DMS 273 (cell line): ENCODE results near the gene GNAZ.

Experiments used
- DNase-seq: peaks from one replicate; lab custom pipeline; 2025; ENCODE audit not compliant: unreplicated experiment; lab: John Stamatoyannopoulos, UW

GNAZ gene

DNA sequence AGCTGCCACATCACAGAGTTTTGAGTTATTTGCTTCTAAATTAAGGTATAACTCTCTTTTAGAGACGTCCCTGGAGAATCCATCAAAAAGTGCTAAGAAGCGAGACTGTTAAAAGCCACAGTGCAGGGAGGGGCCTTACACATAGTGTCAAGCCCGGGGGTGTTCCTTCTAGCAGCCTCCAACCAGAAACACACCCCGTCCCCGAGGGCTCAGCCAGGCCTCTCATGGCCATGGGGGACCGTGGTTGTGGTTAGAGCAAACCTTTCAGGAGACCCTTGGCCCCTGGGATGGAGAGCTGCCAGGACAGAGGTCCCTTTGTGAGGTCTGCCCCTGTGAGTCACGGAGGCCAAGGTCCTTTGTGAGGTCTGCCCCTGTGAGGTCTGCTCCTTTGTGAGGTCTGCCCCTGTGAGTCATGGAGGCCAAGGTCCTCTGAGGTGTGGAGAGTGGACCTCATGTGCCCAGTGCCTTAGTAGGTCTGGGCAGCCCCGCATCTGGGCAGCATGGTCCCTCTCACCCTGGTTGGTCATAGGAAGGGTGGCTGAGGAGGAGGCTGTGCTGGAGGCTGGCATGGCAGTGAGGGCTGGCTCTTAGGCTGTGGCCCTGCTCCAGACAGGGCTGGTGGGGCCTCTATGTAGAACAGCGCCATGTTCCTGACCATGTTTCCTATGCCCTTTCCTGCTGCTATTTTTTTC is 5.4 kb downstream of the GNAZ start:
- DNase-seq: no peak

DNA sequence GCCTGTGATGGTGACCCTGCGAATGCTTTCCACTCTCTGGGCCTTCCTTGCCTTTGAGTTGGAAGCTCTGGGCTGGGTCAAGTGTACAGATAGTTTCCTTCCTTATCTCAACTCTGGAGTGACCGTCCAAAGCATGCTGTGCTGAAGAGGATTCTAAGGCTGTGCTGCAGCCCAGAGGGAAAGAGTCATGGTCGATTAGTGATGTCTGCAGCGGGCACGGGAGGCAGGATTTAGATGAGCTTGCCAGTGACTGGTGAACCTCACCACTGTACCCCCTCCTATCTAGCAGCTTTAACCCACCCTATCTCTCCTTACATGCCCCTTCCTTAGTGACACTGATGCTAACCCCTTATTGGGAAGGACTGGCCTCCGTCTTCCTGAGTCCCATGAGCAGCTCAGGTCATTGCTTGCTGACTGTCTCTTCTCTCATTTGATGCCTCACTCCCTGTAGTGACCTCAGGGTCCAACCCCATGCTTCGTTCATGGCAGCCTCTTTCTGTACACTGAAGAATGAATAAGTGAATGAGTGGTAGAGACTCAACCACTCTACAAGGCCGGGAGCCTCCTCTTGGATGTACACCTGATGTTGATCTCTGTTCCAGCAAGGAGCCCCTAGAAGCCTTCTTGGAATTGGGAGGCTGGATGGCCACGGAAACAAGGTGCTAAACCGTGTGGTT is 6.7 kb downstream of the GNAZ start:
- no peak for DNase-seq

DNA sequence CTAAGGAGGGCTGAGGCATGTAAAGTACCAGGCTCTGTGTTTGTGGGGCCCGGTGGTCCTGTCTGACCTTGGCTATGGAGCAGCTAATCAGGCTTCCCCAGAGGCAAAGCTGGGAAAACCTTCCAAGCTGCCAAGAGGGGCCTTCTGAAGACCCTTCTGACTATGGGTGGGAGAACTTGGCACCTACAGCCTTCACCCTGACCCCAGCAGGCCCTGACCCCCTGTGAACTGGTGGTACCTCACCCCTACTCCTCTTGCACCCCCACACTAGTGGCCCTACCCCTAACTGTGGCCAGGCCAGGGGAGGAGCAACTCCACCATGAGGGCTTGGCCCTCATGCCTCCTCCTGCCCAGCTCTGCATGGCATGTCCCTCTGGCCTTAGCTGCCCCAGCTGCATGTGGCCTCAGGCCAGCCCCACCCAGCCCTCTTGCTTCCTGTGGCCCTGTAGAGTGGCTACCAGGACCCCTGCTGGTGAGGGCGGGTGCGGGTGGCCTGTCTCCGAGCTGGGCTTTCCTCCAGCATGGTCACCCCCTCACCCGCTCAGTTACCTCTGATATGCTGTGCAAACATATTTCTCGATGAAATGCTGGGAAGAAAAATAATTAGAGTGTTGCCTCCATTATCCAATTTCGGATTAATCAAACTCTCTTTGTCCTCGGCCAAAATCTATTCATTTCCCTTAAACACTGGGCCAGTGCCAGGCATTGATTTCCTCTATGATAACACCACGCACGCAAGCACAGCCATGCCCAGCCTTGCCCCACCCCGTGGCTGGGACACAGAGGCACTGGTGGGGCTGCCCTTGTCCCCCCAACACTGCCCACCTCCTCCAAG is 7.5 kb downstream of the GNAZ start:
- DNase-seq: no peak

DNA sequence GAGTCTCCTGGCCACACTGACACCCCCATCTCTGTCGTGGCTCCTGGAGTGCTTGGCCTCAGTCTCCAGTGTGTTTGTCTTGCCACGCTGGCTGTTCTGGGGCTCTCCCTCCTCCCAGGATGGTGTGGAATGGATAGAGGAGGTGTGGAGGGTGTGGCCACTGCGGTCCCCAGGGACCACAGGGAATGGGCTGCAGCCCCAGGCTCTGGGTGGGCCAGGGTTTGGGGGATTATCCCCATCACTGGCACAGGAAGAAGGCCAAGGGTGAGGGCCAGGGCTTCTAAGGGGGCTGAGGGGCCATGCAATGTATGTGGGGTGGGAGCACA is 8.1 kb downstream of the GNAZ start:
- no peak for DNase-seq

DNA sequence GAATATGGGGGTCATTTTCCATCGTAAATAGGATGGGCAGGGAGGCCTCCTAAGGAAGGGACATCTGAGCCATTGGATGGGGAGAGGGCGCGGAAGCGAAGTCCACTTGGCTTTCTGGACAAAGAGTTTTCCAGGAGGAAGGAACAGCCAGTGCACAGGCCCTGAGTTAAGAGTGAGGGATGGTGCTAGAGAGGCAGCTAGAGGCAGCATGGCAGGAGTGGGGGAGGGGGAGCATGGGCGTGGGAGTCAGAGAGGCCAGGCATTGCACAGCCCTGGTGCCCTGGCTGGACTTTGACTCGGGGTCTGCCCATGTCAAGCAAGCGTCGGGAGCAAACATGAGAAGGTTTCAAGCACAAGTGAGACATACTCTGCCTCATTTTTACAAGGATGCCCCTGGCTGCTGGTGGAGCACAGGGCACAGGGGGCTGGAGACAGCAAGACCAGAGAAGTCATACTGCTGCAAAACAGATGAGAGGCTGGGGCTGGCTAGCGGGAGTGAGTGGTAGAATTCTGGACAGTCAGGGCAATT is 9.0 kb downstream of the GNAZ start:
- no peak for DNase-seq

DNA sequence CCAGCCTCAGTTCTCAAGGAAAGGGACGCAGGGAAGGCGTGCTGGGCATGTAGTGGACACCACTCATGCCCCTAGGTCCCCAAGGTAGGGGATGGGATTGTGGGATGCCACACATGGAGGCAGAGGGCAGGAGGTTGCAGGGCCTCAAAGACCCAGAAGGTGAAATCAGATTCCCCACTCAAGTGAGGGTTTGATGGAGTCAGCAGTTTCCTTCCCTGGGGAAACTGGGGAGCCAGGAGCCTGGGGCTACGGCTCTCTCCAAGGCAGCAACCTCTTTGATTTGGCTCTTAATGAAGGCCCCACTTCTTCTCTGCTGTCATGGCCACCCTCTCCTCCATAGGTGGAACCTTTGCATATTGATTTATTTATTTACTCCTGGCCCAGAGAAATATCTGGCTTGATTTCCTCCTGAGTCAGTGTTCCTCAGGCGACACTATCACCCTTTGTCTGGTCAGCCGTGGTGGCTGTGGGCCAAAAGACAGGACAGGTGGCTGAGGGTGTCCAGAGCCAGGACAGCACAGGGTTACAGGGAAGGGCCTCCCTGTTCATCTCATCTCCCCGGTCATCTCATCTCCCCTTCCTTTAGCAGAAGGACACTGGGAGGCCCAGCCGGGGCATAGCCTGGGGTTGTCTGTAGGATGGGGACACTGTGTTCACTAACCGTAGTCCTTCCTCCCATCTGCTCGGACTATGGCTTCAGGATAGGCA is 9.6 kb downstream of the GNAZ start:
- no peak for DNase-seq

DNA sequence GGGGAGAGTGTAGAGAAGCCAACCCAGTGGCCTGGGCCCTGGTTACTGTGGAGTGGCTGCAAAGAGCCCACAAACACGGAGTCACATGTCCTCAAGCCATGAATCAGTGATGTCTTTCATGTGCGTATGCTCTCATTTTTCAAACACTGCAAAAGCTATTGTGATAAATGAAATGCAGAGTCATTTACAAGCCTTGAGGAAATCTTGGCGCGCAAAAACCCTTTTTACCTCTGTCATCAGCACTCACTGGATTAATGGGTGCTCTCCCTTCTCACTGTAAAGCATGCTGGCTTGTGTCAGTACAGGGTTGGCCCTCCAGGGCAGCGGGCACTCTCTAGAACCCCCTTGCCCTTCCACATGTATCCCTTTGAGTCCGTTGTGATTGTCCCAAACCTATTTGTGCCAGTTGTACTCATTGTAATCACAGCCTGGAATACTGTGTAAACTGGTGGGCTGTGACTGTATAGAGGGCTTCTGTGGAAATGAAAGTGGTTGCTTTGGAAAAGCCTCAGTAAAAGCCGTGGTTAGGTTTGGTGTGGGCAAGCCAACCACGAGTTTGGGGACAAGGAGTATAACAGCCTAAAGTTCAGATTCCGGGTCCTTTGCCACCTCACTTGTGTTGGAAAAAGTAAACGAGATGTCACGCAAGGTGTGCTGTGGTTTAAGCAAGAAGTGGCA is 10.4 kb downstream of the GNAZ start:
- DNase-seq: no peak

DNA sequence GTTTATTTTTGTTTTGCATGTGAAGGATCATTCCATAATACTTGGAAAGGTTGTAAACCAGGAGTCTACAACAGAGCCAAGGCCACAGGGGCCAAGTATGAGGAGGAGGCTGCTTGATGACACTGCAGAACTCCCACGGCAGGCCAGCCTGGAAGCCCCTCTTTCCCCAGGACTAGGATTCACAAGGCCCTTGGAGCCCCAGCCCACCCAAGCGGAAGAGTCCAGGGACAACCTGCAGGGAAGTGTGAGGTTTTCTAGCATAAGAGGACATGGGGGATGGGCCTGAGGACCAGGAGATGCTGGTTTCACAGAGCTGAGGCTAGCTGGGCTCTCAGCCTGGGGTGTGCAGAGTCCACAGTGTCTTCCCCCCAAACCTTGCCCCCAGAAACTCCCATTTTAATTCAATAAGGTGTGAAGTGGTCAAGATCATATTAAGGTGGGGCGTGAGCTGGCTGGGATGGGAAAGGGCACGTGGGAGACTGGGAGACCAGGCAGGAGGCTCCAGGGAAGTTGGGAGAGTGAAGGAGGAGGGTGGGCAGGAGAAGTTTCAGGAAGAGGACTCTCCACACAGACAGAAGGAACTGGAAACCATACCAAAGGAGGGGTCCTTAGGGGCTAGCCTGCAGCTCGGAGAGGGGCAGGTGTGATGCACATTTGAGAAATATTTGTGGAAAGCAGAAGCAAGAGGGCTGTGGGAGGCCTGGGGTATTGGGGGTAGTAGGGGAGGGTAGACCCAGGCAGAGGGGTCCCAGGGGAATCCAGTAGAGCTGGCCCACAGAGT is 12.4 kb downstream of the GNAZ start:
- no peak for DNase-seq

DNA sequence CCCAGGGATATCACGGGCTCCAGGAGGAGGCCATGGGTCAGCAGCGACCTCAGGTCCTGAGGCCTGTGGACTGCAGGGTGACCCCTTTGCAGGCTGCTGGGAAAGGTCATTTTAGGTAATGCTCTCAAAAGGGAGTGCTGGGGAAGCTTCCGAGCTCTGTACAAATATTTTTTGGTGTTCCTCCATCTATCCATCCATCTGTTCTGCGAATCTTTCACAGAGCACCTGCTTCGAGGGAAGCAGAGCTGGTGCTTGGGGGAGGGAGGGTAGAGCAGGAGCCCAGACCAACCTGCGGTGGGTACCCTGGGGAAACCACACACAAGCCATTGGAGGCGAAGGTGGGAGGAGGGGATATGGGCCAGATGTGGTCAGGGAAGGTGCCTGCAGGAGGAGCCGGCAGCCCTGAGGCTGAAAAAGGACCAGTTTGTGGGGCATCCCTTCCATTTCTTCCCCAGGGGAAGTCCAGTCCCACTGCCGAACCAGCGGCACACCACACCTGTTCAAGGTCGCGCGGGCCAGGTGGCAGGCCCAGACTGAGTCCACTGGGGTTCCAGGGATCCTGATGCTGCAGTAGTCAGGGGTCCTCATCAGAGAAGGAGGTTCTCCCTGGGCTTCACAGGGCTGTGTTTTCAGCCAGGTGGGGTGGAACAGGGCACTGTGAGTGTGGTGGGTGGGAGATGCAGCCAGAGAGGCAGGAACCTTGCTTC is 13.1 kb downstream of the GNAZ start:
- no peak for DNase-seq

DNA sequence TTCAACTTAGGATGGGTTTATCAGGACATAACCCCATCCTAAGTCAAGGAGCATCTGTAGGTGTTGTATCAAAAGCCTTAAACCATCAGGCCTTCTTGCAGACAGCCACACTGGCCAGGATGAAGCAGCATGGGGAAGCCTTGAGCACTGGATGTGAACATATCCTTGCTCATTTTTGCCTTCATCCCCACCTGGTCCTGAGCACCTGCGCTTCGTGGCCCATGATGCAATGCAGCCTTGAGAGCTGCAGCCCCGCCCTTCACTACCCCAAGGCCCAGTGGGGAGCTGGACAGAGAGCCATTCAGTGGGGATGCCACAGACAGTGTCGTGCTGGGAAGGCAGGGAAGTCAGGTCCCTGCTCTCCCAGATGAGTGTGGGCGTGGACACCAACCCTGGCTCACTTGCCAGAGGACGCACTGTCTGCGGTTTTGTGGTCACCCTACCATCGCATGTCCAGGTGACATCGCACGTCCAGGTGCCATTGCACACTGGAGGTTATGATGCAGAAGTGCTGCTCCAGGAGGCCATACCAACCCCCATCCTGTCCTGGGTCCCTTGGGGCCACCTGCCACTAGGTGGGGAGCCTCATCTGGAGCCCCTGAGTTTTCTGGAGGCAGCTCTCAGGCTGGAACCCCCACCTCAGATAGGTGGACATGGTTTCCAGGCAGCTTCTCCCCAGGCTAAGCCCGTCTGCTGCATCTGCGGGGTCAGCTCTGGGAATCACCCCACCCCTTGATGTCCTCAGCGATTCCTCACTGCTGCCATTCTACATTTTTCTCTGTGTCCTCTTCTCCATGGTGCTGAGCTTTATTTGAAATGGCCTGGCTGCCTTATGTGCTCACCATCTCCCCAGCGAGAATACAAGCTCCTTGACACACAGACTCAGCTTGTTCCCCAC is 14.4 kb downstream of the GNAZ start:
- no peak for DNase-seq

DNA sequence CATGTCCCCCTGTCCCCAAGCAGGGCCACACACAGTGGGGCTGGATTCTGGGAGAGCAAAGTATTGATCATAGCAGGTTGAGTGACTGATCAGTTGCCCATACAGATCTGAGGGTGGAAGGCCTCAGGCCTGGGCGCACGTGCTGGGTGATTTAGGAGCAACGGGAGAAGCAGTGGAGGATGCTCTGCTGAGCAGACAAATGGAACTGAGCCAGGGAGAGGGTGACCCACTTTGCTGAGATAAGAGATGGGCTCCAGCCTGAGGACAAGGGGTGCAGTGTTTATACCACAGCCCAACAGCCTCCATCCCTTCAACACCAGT is 15.0 kb downstream of the GNAZ start:
- no peak for DNase-seq

DNA sequence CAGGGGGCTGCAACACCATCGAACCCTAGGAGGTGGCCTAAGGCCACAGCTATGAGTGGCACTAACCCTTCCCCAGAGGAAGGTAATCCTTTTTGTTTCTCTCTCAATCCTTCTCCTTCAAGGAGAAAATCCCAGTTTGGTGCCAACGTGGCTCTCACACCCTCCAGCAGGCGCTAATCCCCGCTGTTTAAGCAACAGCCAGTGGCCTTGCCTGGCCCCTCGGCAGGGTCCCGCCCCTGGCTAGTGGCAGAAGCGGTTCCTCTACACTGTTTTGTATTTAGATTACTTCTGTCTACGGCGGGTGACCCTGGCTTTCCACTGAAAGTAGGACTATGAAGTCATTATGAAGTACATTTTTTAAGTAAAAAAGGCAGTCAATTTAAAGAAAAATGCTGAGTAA is 15.5 kb downstream of the GNAZ start:
- DNase-seq: no peak

DNA sequence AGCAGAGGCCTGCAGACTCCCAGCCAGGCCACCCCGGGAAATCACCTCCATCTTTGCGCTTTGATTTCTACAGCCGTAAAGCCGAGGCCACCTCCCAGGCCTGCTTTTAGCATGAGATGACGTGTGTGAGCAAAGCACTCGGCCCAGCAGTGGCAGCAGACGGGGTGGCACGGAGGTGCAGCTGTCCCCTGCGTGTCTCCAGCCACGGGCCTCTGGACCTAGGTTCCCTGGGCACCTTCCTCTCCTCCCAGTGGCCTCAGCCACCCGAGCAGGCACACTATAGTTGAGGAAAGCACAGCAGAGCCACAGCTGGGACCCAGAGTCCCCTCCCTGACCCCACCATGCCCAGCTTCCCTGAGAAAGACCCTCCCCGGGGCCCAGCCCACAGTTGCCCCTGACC is 15.9 kb downstream of the GNAZ start:
- no peak for DNase-seq

DNA sequence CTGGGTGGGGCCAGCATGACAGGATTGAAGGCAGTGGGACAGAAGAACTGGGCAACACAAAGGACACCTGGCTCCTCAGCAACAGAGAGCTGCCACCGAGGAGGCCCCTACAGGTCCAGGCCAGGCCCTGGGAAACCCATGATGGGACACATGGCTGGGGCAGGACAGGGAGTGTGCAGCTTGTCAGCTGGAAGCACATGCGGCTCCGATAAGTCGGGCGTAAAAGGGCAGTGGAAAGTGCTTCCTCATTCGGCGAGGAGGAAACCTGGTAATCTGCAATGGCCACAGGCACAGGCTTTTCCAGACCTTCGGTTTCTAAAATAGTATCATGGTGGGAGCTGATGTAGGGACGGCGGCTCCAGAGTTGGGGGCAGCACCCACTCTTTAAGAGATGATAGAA is 16.5 kb downstream of the GNAZ start:
- no peak for DNase-seq

DNA sequence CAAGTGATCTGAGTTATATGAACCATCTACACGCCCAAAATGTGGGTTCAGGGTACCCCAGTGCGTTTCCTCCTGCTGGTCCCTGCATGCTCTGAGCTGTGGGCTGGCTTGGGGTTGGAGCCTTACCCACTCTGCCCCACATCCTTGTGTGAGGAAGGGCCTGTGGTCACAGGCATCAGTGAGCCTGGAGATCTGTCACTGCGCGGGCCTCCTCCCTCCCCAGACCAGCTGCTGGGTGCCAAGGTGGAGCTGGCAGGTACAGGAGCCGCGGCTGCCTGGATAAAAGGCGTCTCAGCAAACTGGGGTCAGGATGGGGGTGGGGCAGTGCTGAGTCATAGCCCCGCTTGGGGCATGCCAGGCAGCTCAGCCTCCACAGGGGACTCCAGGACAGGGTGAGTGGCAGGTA is 17.9 kb downstream of the GNAZ start:
- DNase-seq: no peak

DNA sequence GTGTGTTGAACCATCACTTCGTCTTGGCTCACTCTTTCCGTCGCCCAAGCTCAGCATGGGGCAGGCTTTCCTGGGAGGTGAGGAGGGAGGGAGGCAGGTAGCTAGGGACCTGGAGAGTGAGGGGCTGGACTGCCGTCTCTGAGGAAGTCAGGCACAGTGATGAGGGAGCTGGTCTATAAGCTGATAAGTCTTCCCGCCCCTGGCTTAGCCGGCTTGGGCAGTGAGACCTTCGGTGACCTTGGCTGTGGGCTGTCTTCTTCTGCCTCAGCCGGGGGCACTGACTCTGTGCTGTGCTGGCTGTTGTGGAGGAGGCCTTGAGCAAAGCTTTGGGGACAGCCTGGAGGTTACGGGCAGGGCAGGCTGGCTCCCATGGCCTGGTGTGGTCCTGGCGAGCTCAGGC is 18.7 kb downstream of the GNAZ start:
- no peak for DNase-seq

DNA sequence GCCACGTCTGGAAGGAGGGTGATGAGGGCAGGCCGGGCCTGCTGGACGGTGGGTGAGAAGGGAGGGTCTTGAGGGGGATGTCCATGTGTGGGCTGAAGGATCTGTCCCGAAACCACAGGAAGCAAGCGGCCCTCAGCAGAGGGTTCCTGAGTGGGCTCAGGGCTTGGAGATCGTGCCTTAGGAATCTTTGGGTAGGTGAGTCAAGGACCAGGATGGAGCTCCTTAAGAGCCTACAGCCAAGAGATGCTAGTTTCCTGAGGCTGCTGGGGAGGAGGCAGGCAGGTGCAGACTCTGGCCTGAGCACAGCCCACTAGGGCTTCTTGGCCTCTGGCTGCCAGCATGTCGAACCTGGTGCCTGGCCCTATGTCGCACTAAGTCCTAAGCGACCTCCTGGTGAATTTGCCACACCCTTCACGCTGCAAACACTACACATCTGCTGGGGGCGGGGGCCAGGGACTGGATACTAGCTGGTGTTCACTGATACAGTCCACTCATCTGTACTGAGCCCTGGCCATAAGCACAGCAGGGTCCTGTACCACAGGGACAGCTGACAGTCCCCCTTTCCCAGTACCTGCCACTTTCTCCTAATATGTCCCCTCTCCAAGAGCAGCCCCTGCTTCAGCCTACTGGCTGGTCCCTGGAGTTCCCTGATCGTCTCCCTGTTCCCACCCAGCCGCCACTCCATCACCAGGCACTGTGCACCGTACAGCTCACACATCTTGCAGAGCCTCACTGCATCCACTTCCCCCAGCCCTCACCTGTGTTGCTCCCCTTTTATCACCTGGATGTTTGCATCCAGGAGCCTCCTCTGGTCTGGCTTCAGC is 19.5 kb downstream of the GNAZ start:
- DNase-seq: no peak

DNA sequence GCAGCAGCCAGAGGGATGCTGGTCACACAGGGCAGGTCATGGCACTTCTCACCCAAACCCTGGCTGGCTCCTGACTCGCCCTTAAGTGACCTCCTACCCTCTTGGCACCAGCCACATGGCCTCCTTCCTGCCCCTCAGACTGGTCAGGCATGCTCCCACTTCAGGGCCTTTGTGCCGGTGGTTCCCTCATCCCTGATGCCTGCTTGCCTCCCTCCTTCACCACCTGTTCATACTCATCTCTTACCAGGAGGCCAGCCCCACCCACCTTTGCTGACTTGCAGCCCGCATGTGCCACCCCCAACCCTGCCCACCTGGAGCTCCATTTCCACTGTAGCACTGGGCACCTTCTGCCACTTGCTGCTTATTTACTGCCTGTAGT is 20.1 kb downstream of the GNAZ start:
- DNase-seq: no peak
